ENCODE data around the gene CRB2.

CRB2 gene

GRCh38 chr9:123410281-123410910 is 54.4 kb downstream of the CRB2 start:
- no peak for DNase-seq

GRCh38 chr9:123411191-123411590 is 55.2 kb downstream of the CRB2 start:
- DNase-seq = no peak

GRCh38 chr9:123411636-123412035 is 55.6 kb downstream of the CRB2 start:
- DNase-seq = no peak

GRCh38 chr9:123412171-123412820 is 56.3 kb downstream of the CRB2 start:
- DNase-seq = no peak

GRCh38 chr9:123414204-123414603 is 58.2 kb downstream of the CRB2 start:
- no peak for DNase-seq

GRCh38 chr9:123414936-123415930 is 59.2 kb downstream of the CRB2 start:
- no peak for DNase-seq

GRCh38 chr9:123416176-123416575 is 60.2 kb downstream of the CRB2 start:
- DNase-seq = no peak

- no peak for DNase-seq
Observed at GRCh38 chr9:123417289-123418051, 61.5 kb downstream of the CRB2 start.

GRCh38 chr9:123418052-123418430 is 62.0 kb downstream of the CRB2 start:
- DNase-seq = no peak

- DNase-seq = no peak
Observed at GRCh38 chr9:123418506-123418905, 62.5 kb downstream of the CRB2 start.

- no peak for DNase-seq
Observed at GRCh38 chr9:123419091-123419490, 63.1 kb downstream of the CRB2 start.

- no peak for DNase-seq
Observed at GRCh38 chr9:123419721-123420591, 64.0 kb downstream of the CRB2 start.

GRCh38 chr9:123420592-123421111 is 64.7 kb downstream of the CRB2 start:
- no peak for DNase-seq

- DNase-seq = no peak
Observed at GRCh38 chr9:123421186-123421585, 65.2 kb downstream of the CRB2 start.

GRCh38 chr9:123421801-123422455 is 65.9 kb downstream of the CRB2 start:
- DNase-seq = no peak

GRCh38 chr9:123422635-123423310 is 66.8 kb downstream of the CRB2 start:
- DNase-seq = no peak

- DNase-seq = no peak
Observed at GRCh38 chr9:123423311-123423640, 67.3 kb downstream of the CRB2 start.

- no peak for DNase-seq
Observed at GRCh38 chr9:123424131-123424530, 68.1 kb downstream of the CRB2 start.

- DNase-seq = no peak
Observed at GRCh38 chr9:123424552-123425225, 68.7 kb downstream of the CRB2 start.

GRCh38 chr9:123425261-123425821 is 69.3 kb downstream of the CRB2 start:
- DNase-seq = no peak

Measured in activated CD4-positive, alpha-beta T cell treated with anti-CD3 and anti-CD28 coated beads, Interleukin-2, amount 50 U/mL, for 1 hour (primary cell).